Neural progenitor cell (in vitro differentiated cells): Measurements from ENCODE around the gene PF4V1.

Experiments used
- EZH2 ChIP-seq: fragments of 200-600 bp; sonication (generic); IDR thresholded peaks from 2 replicates; pipeline ENCODE4 v1.6.1; 2017; ENCODE audit warnings: antibody characterized with exemption, mild to moderate bottlenecking, moderate library complexity
- TF ChIP-seq, protein P1 (sequence below): fragments of 200-600 bp; sonication (generic); IDR thresholded peaks from 2 replicates; pipeline ENCODE4 v1.5.1; 2017; ENCODE audit warnings: antibody characterized with exemption, mild to moderate bottlenecking

DNA sequence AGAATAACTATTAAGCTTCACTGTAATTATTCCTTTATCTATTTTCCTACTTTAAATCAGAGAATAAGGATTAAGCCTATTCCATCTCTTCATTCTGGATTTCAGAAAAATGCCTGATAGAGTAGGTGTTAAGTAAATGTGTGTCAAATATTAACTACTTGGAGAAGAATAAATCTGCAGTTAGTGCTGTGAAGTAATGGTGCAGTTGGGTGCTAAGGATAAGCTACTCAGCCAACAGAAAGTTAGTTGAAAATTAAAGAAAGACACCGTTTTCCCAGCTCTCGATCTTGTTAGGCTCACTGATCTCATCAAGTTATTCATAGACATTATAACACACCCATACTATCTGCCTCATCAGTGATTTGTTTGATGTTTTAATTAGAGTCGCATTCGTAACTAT is 7.1 kb downstream of the PF4V1 start:
- TF ChIP-seq, protein P1, sequence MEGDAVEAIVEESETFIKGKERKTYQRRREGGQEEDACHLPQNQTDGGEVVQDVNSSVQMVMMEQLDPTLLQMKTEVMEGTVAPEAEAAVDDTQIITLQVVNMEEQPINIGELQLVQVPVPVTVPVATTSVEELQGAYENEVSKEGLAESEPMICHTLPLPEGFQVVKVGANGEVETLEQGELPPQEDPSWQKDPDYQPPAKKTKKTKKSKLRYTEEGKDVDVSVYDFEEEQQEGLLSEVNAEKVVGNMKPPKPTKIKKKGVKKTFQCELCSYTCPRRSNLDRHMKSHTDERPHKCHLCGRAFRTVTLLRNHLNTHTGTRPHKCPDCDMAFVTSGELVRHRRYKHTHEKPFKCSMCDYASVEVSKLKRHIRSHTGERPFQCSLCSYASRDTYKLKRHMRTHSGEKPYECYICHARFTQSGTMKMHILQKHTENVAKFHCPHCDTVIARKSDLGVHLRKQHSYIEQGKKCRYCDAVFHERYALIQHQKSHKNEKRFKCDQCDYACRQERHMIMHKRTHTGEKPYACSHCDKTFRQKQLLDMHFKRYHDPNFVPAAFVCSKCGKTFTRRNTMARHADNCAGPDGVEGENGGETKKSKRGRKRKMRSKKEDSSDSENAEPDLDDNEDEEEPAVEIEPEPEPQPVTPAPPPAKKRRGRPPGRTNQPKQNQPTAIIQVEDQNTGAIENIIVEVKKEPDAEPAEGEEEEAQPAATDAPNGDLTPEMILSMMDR, result no peak
- TF ChIP-seq EZH2, result no peak
